K562 (cell line): ENCODE data around the gene MPL. TPM values are rescaled to one million over a fixed set of nuclear protein-coding genes. Genes with fewer than 3 reads are reported as not detected.

Experiments
- ARNT ChIP-seq, 2 experiments: fragments of 450-650 bp; IDR thresholded peaks; 2 replicates each; pipeline ENCODE4 v1.6.1; 2016; ENCODE audit warnings: mild to moderate bottlenecking in 1 of 2
- MAFK ChIP-seq: IDR thresholded peaks from 2 replicates; pipeline ENCODE4 v1.6.1; 2011; ENCODE audit warnings: low read length, improper control_type of control experiment
- MITF ChIP-seq: IDR thresholded peaks from 2 replicates; pipeline ENCODE4 v1.6.1; 2014; ENCODE audit warnings: antibody characterized with exemption
- NCOA1 ChIP-seq: fragments of 450-650 bp; IDR thresholded peaks from 2 replicates; pipeline ENCODE4 v1.6.1; 2016; ENCODE audit warnings: low read depth
- NCOA6 ChIP-seq: fragments of 450-650 bp; IDR thresholded peaks from 2 replicates; pipeline ENCODE4 v1.6.1; 2017; ENCODE audit warnings: mild to moderate bottlenecking
- NR2F6 ChIP-seq: fragments of 450-650 bp; formaldehyde crosslinking; IDR thresholded peaks from 2 replicates; pipeline ENCODE4 v1.4.0; 2020; ENCODE audit warnings: mild to moderate bottlenecking
- STAG1 ChIP-seq: sonication (generic); formaldehyde crosslinking; IDR thresholded peaks from 2 replicates; pipeline ENCODE4 v1.5.0; 2020; ENCODE audit warnings: missing genetic modification reagents, borderline replicate concordance
- XRCC3 ChIP-seq: fragments of 450-650 bp; IDR thresholded peaks from 2 replicates; pipeline ENCODE4 v1.6.1; 2017; ENCODE audit warnings: mild to moderate bottlenecking, moderate library complexity
- ZNF766 ChIP-seq: fragments of 200-800 bp; sonication (Bioruptor generic); conservative IDR thresholded peaks from 2 replicates; pipeline ENCODE4 v1.6.1; 2016; ENCODE audit warnings: missing genetic modification characterization, missing compliant biosample characterization
- polyA plus RNA-seq, 8 experiments: library from polyadenylated mRNA; depleted of rRNA in 4 of 8; stranded (reverse) in 5 of 8; unstranded in 3 of 8; fragments of >200 nt; fragmentation: Nextera tagmentation in 2 of 8; fragmentation: Illumina TruSeq in 1 of 8; extraction: Ambion mirVana in 2 of 8; extraction: Trizol in 1 of 8; gene quantifications; 2 replicates each; pipeline versions ENCODE4 v1.2.1 to v1.2.3, GENCODE V29; 2011 to 2014; ENCODE audit warnings: inconsistent platforms in 1 of 8, missing spikeins in 1 of 8
- total RNA-seq, 7 experiments: library from RNA; depleted of rRNA in 6 of 7; stranded (reverse); fragments of >200 nt in 6 of 7; fragmentation: Illumina TruSeq in 2 of 7; extraction: Trizol in 2 of 7; gene quantifications; 2 replicates each; pipeline versions ENCODE4 v1.2.1 to v1.2.3, GENCODE V29; 2011 to 2021; ENCODE audit warnings: low replicate concordance in 1 of 7
- TF ChIP-seq, protein P1 (sequence below): IDR thresholded peaks from 2 replicates; pipeline ENCODE4 v1.6.1; 2012; ENCODE audit warnings: low read depth, low read length, improper control_type of control experiment, borderline replicate concordance
- TF ChIP-seq, protein P2 (sequence below), 2 experiments: fragments of 450-650 bp in 1 of 2; sonication (generic) in 1 of 2; formaldehyde crosslinking in 1 of 2; IDR thresholded peaks; 2 replicates each; pipeline versions ENCODE4 v1.7.1 to v1.9.0; 2016 to 2022; ENCODE audit warnings: inconsistent platforms in 1 of 2, mild to moderate bottlenecking in 1 of 2, missing genetic modification reagents in 1 of 2
- TF ChIP-seq, protein P3 (sequence below): sonication (generic); formaldehyde crosslinking; IDR thresholded peaks from 2 replicates; pipeline ENCODE4 v1.8.0; 2022; ENCODE audit warnings: mild to moderate bottlenecking, missing genetic modification reagents, borderline replicate concordance

Gene MPL
- total and polyA plus RNA-seq, 9 of the 15 experiments (the other 6 are each of a cell fraction or from before 2014, with no cell fraction given): not detected

DNA sequence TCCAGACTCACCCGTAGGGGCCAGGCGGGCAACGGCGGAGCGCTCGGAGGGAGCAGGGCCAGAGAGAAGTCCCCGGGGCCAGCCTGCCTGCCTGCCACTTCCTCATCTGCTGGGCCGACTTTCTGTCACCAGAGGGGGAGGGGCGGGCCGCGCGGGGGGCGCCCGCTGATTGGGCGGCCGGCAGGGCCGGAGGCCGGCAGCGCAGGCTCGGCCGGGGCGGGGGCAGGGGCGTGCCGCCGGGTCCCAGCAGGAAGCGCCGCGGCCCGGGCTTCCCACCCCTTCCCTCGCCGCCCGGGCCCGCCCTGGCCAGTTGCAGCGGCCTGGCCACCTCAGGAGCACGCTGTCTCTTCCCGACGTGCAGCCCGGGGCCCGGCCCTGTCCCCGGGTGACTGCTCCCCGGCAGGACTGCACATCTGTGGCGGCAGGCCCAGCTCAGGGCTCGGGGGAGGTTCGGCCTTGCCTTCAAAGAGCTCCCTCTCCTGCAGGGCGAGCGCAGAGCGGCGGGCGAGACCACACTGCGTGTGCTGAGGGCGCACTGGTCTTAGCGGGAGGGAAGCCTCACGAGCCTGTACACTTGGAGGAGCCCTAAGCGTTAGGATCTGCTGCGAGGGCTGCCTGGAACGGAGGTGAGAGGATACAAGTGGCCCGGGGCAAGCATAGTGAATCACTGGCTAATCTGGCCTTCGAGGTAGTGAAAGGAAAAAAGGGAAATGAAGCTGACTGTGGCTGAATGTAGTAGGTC is 30.5 kb downstream of the MPL start, which contains the start of gene ELOVL1 (continued):
- TF ChIP-seq, protein P1, sequence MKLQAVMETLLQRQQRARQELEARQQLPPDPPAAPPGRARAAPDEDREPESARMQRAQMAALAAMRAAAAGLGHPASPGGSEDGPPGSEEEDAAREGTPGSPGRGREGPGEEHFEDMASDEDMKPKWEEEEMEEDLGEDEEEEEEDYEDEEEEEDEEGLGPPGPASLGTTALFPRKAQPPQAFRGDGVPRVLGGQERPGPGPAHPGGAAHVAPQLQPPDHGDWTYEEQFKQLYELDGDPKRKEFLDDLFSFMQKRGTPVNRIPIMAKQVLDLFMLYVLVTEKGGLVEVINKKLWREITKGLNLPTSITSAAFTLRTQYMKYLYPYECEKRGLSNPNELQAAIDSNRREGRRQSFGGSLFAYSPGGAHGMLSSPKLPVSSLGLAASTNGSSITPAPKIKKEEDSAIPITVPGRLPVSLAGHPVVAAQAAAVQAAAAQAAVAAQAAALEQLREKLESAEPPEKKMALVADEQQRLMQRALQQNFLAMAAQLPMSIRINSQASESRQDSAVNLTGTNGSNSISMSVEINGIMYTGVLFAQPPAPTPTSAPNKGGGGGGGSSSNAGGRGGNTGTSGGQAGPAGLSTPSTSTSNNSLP: no peak
- TF ChIP-seq, protein P2, sequence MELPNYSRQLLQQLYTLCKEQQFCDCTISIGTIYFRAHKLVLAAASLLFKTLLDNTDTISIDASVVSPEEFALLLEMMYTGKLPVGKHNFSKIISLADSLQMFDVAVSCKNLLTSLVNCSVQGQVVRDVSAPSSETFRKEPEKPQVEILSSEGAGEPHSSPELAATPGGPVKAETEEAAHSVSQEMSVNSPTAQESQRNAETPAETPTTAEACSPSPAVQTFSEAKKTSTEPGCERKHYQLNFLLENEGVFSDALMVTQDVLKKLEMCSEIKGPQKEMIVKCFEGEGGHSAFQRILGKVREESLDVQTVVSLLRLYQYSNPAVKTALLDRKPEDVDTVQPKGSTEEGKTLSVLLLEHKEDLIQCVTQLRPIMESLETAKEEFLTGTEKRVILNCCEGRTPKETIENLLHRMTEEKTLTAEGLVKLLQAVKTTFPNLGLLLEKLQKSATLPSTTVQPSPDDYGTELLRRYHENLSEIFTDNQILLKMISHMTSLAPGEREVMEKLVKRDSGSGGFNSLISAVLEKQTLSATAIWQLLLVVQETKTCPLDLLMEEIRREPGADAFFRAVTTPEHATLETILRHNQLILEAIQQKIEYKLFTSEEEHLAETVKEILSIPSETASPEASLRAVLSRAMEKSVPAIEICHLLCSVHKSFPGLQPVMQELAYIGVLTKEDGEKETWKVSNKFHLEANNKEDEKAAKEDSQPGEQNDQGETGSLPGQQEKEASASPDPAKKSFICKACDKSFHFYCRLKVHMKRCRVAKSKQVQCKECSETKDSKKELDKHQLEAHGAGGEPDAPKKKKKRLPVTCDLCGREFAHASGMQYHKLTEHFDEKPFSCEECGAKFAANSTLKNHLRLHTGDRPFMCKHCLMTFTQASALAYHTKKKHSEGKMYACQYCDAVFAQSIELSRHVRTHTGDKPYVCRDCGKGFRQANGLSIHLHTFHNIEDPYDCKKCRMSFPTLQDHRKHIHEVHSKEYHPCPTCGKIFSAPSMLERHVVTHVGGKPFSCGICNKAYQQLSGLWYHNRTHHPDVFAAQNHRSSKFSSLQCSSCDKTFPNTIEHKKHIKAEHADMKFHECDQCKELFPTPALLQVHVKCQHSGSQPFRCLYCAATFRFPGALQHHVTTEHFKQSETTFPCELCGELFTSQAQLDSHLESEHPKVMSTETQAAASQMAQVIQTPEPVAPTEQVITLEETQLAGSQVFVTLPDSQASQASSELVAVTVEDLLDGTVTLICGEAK (IDR thresholded peaks at IDR 0.05): peak; percentile 49; the same call in 1 of the 2 replicates
- TF ChIP-seq, protein P2 (CRISPR knock-in tag; IDR thresholded peaks at IDR 0.05): no peak
- TF ChIP-seq MAFK: no peak
- TF ChIP-seq NR2F6 (CRISPR knock-in tag): no peak
- peak; percentile 48; the same call in 1 of the 2 replicates for TF ChIP-seq ZNF766
- TF ChIP-seq ARNT (IDR thresholded peaks at IDR 0.05): 0 out of 4 replicates have a peak, but pooled peaks of 1 of the 2 experiments have one; percentile 40
- TF ChIP-seq NCOA6: no peak
- no peak for TF ChIP-seq XRCC3
- TF ChIP-seq, protein P3, sequence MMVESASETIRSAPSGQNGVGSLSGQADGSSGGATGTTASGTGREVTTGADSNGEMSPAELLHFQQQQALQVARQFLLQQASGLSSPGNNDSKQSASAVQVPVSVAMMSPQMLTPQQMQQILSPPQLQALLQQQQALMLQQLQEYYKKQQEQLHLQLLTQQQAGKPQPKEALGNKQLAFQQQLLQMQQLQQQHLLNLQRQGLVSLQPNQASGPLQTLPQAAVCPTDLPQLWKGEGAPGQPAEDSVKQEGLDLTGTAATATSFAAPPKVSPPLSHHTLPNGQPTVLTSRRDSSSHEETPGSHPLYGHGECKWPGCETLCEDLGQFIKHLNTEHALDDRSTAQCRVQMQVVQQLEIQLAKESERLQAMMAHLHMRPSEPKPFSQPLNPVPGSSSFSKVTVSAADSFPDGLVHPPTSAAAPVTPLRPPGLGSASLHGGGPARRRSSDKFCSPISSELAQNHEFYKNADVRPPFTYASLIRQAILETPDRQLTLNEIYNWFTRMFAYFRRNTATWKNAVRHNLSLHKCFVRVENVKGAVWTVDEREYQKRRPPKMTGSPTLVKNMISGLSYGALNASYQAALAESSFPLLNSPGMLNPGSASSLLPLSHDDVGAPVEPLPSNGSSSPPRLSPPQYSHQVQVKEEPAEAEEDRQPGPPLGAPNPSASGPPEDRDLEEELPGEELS (CRISPR knock-in tag): peak; percentile 91; the same call in 1 of the 2 replicates
- no peak for TF ChIP-seq STAG1
- TF ChIP-seq NCOA1: peak; percentile 59; the same call in 1 of the 2 replicates
- no peak for TF ChIP-seq MITF
